ENCODE measurements around the gene CACNA2D1.

- TF ChIP-seq PATZ1 (CRISPR knock-in tag; IDR thresholded peaks at IDR 0.05; ENCODE audit: borderline replicate concordance) (no peak), RARB (CRISPR knock-in tag; IDR thresholded peaks at IDR 0.05) (no peak), ESRRG (CRISPR knock-in tag; IDR thresholded peaks at IDR 0.05) (no peak), TSHZ2 (CRISPR knock-in tag; IDR thresholded peaks at IDR 0.05) (no peak), ZFP3 (CRISPR knock-in tag; IDR thresholded peaks at IDR 0.05) (no peak), ARNTL (CRISPR knock-in tag; IDR thresholded peaks at IDR 0.05; ENCODE audit: borderline replicate concordance, low read depth) (no peak), CSRNP3 (CRISPR knock-in tag; IDR thresholded peaks at IDR 0.05) (no peak), ZNF70 (CRISPR knock-in tag; IDR thresholded peaks at IDR 0.05) (no peak), GLIS3 (CRISPR knock-in tag; IDR thresholded peaks at IDR 0.05) (no peak), CREB5 (CRISPR knock-in tag; IDR thresholded peaks at IDR 0.05; ENCODE audit: low read depth) (no peak), ZNF565 (CRISPR knock-in tag; conservative IDR thresholded peaks at IDR 0.05; ENCODE audit: low read depth) (no peak), ZNF8 (CRISPR knock-in tag; IDR thresholded peaks at IDR 0.05) (no peak), ZFP30 (CRISPR knock-in tag; IDR thresholded peaks at IDR 0.05) (no peak)
Measured at GRCh38 chr7:82405301-82405700, 38.3 kb downstream of the CACNA2D1 start.

All from SK-N-SH treated with all-trans-retinoic acid at 6 μM for 48 hours (cell line).